Neural progenitor cell (in vitro differentiated cells): ENCODE results near the gene ZNF674.

ENCODE experiments used
- CTCF ChIP-seq: fragments of 200-600 bp; sonication (generic); IDR thresholded peaks from 2 replicates; pipeline ENCODE4 v1.5.1; 2017; ENCODE audit warnings: antibody characterized with exemption, mild to moderate bottlenecking
- EZH2 ChIP-seq: fragments of 200-600 bp; sonication (generic); IDR thresholded peaks from 2 replicates; pipeline ENCODE4 v1.6.1; 2017; ENCODE audit warnings: antibody characterized with exemption, mild to moderate bottlenecking, moderate library complexity

- TF ChIP-seq CTCF (no peak), EZH2 (no peak)
These were observed 39.5 kb upstream of the ZNF674 start for GRCh38 chrX:46584736-46585135.
